Measurements from ENCODE around the gene TNC.

Gene TNC

GRCh38 chr9:115103746-115104477, 14.0 kb downstream of the TNC start:
- H3K4me1 Mint-ChIP-seq (ENCODE audit: low read depth) = peaks cover 4% of the 10 kb centered on the region
- no peak for DNase-seq (ENCODE audit: low spot score)
- no peak overlapping the region for H3K4me3 Mint-ChIP-seq
- no peaks in the 10 kb centered on the region for H3K9me3 Mint-ChIP-seq
- H3K27me3 Mint-ChIP-seq (ENCODE audit: low read depth) = peaks cover 9% of the 10 kb centered on the region
- H3K27ac Mint-ChIP-seq = no peak overlapping the region
- H3K36me3 Mint-ChIP-seq (ENCODE audit: low read depth) = no peaks in the 10 kb centered on the region

DNA sequence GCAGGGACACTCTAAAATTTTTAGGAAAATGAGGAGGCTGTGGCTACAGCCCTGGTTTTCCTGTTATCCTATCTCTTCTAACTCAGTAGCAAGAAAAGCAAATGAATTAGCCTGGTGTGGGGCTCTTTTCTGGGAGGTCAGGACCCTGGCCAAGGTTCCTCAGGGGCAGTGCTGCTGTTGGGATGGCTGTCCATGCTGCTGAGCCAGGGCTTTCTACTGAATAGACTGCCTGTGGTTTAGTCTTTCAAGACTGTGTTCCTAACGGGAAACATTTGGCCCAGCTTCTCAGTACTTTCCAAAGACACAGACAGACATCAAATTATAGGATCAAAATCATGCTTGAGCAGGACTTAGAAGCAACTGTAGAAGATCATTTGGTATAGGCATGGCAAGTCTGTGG, 18.1 kb downstream of the TNC start:
- Mint-ChIP-seq H3K4me3 (no peak overlapping the region), H3K4me1 (ENCODE audit: low read depth) (no peaks in the 10 kb centered on the region)
- no peak for DNase-seq (ENCODE audit: low spot score)

GRCh38 chr9:115098226-115098965, 19.6 kb downstream of the TNC start:
- Mint-ChIP-seq H3K27me3 (ENCODE audit: low read depth) (no peaks in the 10 kb centered on the region), H3K27ac (no peak overlapping the region)

More for the DNA sequence above, 18.1 kb downstream of the TNC start:
- Mint-ChIP-seq H3K36me3 (ENCODE audit: low read depth) (no peaks in the 10 kb centered on the region), H3K27me3 (ENCODE audit: low read depth) (peaks cover 2% of the 10 kb centered on the region), H3K9me3 (no peaks in the 10 kb centered on the region), H3K27ac (no peak overlapping the region)

GRCh38 chr9:115093520-115093919, 24.4 kb downstream of the TNC start:
- no peak overlapping the region for H3K4me3 Mint-ChIP-seq
- H3K4me1 Mint-ChIP-seq (ENCODE audit: low read depth) = no peaks in the 10 kb centered on the region
- H3K27me3 Mint-ChIP-seq (ENCODE audit: low read depth) = peaks cover 5% of the 10 kb centered on the region
- no peaks in the 10 kb centered on the region for H3K9me3 Mint-ChIP-seq
- no peaks in the 10 kb centered on the region for H3K36me3 Mint-ChIP-seq (ENCODE audit: low read depth)
- DNase-seq (ENCODE audit: low spot score) = no peak
- no peak overlapping the region for H3K27ac Mint-ChIP-seq

More at GRCh38 chr9:115098226-115098965, 19.6 kb downstream of the TNC start:
- Mint-ChIP-seq H3K36me3 (ENCODE audit: low read depth) (no peaks in the 10 kb centered on the region), H3K9me3 (no peaks in the 10 kb centered on the region), H3K4me1 (ENCODE audit: low read depth) (no peaks in the 10 kb centered on the region), H3K4me3 (no peak overlapping the region)
- DNase-seq (ENCODE audit: low spot score) = no peak

DNA sequence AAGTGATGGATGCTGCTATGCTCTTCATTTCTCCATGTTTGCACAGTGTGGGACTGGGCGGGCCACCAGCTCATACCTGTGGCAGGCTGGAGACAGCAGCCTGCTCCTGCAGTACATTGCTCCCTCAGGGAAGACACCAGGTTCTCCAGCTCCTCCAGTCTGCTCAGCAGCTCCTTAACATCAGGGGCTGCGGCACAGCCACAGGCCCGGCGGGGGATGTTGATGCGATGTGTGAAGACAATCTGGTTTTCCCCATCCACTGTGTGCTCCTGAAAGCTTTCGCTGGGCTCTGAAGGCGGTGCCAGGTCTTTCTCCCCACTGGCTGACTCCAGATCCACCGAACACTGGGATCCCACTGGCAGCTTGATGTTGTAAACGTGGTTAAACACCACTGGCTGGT, 27.5 kb downstream of the TNC start:
- DNase-seq (ENCODE audit: low spot score) = no peak
- H3K27ac Mint-ChIP-seq = no peak overlapping the region
- peaks cover 5% of the 10 kb centered on the region for H3K27me3 Mint-ChIP-seq (ENCODE audit: low read depth)
- H3K9me3 Mint-ChIP-seq = no peaks in the 10 kb centered on the region
- no peak overlapping the region for H3K4me3 Mint-ChIP-seq
- H3K4me1 Mint-ChIP-seq (ENCODE audit: low read depth) = no peaks in the 10 kb centered on the region
- no peaks in the 10 kb centered on the region for H3K36me3 Mint-ChIP-seq (ENCODE audit: low read depth)

DNA sequence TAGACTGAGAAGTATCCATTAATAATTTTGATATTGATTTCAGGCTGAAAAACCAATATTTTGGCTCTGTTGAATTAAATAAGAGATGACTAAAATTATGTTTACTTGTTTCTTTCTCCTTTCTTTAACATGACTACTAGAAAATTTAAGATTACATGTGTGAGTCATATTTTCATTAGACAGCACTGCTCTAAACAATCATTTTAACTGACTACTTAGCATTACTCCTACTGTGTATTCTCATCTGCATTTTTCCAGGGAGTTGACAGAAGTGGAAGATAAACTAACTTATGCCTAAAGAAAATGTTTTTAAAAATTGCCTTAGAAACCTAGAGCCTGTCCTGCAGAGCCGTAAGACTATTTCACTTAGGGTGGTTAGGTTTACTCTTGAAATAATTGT, 29.1 kb downstream of the TNC start:
- peaks cover 5% of the 10 kb centered on the region for H3K27me3 Mint-ChIP-seq (ENCODE audit: low read depth)
- H3K9me3 Mint-ChIP-seq = no peaks in the 10 kb centered on the region
- no peak for DNase-seq (ENCODE audit: low spot score)
- H3K36me3 Mint-ChIP-seq (ENCODE audit: low read depth) = no peaks in the 10 kb centered on the region
- H3K4me1 Mint-ChIP-seq (ENCODE audit: low read depth) = no peaks in the 10 kb centered on the region
- H3K4me3 Mint-ChIP-seq = no peak overlapping the region
- no peak overlapping the region for H3K27ac Mint-ChIP-seq

GRCh38 chr9:115086886-115087285, 31.1 kb downstream of the TNC start:
- Mint-ChIP-seq H3K27ac (no peak overlapping the region), H3K4me1 (ENCODE audit: low read depth) (no peaks in the 10 kb centered on the region), H3K9me3 (no peaks in the 10 kb centered on the region), H3K27me3 (ENCODE audit: low read depth) (no peaks in the 10 kb centered on the region), H3K36me3 (ENCODE audit: low read depth) (no peaks in the 10 kb centered on the region), H3K4me3 (no peak overlapping the region)
- DNase-seq (ENCODE audit: low spot score) = no peak

DNA sequence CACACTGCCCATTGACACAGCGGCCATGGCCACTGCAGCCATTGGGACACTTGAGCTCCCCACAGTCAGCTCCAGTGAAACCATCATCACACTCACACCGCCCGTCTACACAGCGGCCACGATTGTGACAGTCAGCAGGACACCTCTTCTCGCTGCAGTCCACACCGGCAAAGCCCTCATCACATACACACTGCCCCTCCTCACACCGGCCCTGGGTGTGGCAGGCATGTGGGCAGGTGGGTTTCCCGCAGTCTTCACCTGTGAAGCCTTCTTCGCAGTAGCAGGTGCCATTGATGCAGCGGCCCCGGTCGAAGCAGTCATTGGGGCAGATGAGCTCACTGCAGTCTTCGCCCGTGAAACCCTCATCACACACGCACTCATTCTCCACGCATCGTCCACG, 31.5 kb downstream of the TNC start:
- Mint-ChIP-seq H3K4me1 (ENCODE audit: low read depth) (no peaks in the 10 kb centered on the region), H3K36me3 (ENCODE audit: low read depth) (no peaks in the 10 kb centered on the region), H3K27me3 (ENCODE audit: low read depth) (no peaks in the 10 kb centered on the region), H3K4me3 (no peak overlapping the region), H3K9me3 (no peaks in the 10 kb centered on the region), H3K27ac (no peak overlapping the region)
- no peak for DNase-seq (ENCODE audit: low spot score)

DNA sequence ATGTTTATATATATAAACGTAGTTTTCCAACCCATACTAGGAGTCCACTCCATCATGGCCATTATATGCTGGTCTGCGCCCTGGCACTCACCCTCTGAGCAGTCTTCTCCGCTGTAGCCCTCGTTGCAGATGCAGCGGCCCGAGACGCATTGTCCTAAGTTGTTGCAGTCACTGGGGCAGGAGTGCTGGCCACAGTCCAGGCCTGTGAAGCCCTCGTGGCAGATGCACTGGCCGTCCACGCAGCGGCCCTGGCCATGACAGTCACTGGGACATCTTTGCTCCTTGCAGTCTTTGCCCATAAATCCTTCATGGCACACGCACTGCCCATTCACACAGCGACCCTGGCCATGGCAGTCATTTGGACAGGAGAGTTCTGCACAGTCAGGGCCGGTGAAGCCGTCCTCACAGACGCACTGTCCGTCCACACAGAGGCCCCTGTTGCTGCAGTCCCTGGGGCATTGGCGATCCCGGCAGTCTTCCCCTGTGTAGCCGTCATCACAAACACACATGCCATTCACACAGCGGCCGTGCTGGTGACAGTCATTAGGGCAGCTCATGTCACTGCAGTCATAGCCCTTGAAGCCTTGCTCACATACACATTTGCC, 32.1 kb downstream of the TNC start:
- no peaks in the 10 kb centered on the region for H3K36me3 Mint-ChIP-seq (ENCODE audit: low read depth)
- no peak for DNase-seq (ENCODE audit: low spot score)
- no peaks in the 10 kb centered on the region for H3K4me1 Mint-ChIP-seq (ENCODE audit: low read depth)
- no peak overlapping the region for H3K4me3 Mint-ChIP-seq
- no peaks in the 10 kb centered on the region for H3K9me3 Mint-ChIP-seq
- H3K27me3 Mint-ChIP-seq (ENCODE audit: low read depth) = peaks cover 4% of the 10 kb centered on the region
- no peak overlapping the region for H3K27ac Mint-ChIP-seq

DNA sequence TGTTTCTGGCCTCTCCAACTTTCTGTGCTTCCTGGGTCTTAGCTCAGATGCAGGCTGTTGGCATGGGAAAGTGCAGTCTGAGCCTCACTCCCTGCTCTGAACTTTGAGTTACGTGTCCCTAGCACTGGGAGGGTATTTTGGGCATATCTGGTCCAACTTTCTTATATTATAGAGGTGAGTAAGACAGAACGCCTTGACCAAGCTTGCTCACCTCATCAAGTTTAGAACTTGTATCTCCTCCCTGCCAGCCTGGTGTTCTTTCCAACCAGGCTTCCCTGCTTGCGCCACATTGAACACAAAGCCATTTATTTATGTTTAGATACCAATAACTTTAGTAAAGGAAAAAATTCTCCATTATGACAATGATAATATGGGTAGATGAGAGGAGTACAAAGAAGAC, 33.2 kb downstream of the TNC start:
- Mint-ChIP-seq H3K36me3 (ENCODE audit: low read depth) (no peaks in the 10 kb centered on the region), H3K4me1 (ENCODE audit: low read depth) (no peaks in the 10 kb centered on the region), H3K27ac (no peak overlapping the region), H3K9me3 (no peaks in the 10 kb centered on the region), H3K27me3 (ENCODE audit: low read depth) (peaks cover 4% of the 10 kb centered on the region), H3K4me3 (no peak overlapping the region)
- DNase-seq (ENCODE audit: low spot score) = no peak

- DNase-seq (ENCODE audit: low spot score) = no peak
- Mint-ChIP-seq H3K9me3 (no peaks in the 10 kb centered on the region), H3K4me3 (no peak overlapping the region), H3K4me1 (ENCODE audit: low read depth) (no peaks in the 10 kb centered on the region), H3K27ac (no peak overlapping the region), H3K36me3 (ENCODE audit: low read depth) (no peaks in the 10 kb centered on the region), H3K27me3 (ENCODE audit: low read depth) (peaks cover 4% of the 10 kb centered on the region)
These were observed 33.8 kb downstream of the TNC start for GRCh38 chr9:115084157-115084556.

GRCh38 chr9:115080242-115080641, 37.7 kb downstream of the TNC start:
- Mint-ChIP-seq H3K9me3 (no peaks in the 10 kb centered on the region), H3K4me1 (ENCODE audit: low read depth) (no peaks in the 10 kb centered on the region), H3K36me3 (ENCODE audit: low read depth) (no peaks in the 10 kb centered on the region), H3K27ac (no peak overlapping the region), H3K4me3 (no peak overlapping the region), H3K27me3 (ENCODE audit: low read depth) (peaks cover 5% of the 10 kb centered on the region)
- no peak for DNase-seq (ENCODE audit: low spot score)

DNA sequence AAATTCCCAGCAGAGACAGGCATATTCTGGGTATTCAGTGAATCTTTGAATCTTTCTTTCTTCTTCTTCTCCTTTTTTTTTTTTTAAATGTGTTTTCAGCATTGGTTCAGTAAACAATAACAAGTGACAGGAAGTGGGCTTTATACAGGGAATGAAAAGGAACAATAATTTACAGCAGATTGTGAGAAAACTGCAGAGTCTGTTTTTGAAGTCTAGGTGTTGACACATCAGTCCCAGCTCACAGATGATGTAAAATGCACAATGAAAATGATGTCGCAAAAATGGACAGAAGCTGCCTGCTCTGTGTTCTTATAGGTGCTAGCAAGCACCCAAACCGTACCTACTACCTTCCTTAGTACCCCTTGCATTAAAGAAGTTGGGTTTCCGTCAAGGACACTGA, 38.8 kb downstream of the TNC start:
- Mint-ChIP-seq H3K27me3 (ENCODE audit: low read depth) (peaks cover 5% of the 10 kb centered on the region), H3K4me1 (ENCODE audit: low read depth) (no peaks in the 10 kb centered on the region), H3K27ac (no peak overlapping the region), H3K9me3 (no peaks in the 10 kb centered on the region), H3K36me3 (ENCODE audit: low read depth) (no peaks in the 10 kb centered on the region), H3K4me3 (no peak overlapping the region)
- DNase-seq (ENCODE audit: low spot score) = no peak

DNA sequence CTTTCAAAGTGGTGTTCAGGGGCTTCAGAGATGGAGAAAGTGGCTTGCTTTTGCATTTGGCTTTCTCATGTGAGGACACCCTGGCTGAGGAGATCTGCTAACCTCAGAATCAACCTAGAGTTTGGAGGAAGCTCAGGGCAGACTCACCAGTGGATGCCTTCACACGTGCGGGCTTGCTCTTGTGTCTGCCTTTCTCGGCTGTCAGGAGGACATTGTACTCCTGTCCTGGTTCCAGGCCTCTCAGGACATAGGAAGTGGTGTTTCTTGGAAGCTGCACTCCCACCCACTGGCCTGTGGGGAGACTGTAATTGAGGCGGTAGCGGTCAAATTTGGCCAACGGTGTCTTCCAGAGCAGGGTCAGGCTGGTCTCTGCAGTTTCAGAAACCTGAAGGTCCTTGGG, 44.5 kb downstream of the TNC start:
- Mint-ChIP-seq H3K27ac (no peak overlapping the region), H3K36me3 (ENCODE audit: low read depth) (no peaks in the 10 kb centered on the region), H3K9me3 (no peaks in the 10 kb centered on the region), H3K4me1 (ENCODE audit: low read depth) (no peaks in the 10 kb centered on the region), H3K4me3 (no peak overlapping the region), H3K27me3 (ENCODE audit: low read depth) (peaks cover 5% of the 10 kb centered on the region)
- DNase-seq (ENCODE audit: low spot score) = no peak
